Stimulated activated CD8-positive, alpha-beta memory T cell treated with anti-CD3 and anti-CD28 coated beads, Interleukin-4, amount 100 ng/mL, for 24 hours (primary cell): ENCODE measurements around the gene FXYD5.
A peak's percentile ranks its signal among the peaks of the same experiment; 100 is the strongest.
"Not testable (repeated sequence)": the region's sequence is repeated elsewhere in the genome, so short reads cannot be mapped to it uniquely, and the experiment has no call there.

Source experiments
- DNase-seq: peaks from one replicate; pipeline ENCODE4 v3.0.0-alpha.2; 2020; ENCODE audit warnings: low read depth

FXYD5 gene

GRCh38 chr19:35181387-35181786 lies 26.9 kb downstream of the FXYD5 start:
- DNase-seq: no peak

- no peak for DNase-seq
Measured at GRCh38 chr19:35184267-35184666, 29.7 kb downstream of the FXYD5 start.

DNA sequence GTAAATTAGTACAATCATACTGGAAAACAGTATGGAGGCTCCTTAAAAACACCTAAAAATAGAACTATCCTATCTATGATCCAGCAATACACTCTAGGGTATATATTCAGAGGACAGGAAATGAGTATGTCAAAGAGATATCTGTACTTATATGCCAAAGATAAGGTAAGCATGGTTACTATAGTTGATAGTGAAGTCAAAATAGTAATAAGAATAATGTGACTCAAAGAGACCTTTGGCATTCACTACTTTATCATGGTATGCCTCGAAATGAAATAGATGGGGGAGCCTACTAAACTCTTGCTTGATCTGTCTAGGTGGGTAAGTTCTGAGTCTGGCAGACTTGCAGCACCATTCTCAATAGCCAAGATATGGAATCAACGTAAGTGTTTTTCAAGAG lies 30.3 kb downstream of the FXYD5 start:
- no peak for DNase-seq

DNA sequence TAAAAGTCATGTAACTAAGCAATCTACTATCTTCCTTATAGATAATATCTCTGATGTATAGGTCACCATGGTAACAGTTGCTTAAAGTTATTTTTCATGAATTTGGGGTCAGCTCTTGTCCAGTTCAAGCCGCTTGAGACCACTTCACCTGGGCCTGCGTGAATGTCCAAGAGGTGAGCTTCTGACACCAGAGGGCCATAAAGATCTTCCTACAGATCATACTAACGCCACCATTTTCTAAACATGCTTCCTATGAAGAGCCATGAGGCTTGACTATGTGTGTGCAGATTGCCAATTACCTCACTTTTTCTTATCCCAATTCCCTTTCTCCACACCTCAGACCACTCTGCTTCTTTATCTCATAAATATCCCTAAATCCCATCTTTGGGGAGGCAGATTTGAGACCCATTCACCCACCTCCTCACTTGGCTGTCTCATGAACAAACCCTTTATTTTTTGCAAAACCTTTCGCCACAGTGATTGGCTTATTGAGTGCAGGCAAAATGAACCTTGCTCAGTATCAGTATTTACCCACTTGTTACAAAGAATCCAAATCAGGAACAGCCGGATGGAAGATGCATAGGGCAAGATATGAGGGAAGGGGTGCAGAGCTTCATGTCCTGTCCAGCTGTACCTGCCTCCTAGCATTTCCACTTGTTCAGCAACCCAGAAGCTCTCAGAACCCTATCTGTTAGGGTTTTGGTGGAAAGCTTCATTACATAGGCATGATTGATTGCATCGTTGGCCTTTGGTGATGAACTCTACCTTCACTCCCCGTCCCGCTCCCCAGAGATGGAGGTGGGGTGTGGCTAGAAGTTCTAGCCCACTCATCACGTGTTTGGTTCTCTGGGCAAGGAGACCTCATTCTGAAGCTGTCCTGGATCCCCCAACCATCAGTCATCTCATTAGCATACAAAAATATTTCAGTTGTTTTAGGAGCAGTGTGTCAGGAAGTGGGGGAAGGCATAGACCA lies 39.8 kb downstream of the FXYD5 start:
- no peak for DNase-seq

- DNase-seq: no peak
Measured at GRCh38 chr19:35195830-35196229, 41.3 kb downstream of the FXYD5 start.

- DNase-seq: not testable (repeated sequence)
Measured at GRCh38 chr19:35196861-35197260, 42.3 kb downstream of the FXYD5 start.

GRCh38 chr19:35199481-35199880 lies 44.9 kb downstream of the FXYD5 start:
- no peak for DNase-seq

DNA sequence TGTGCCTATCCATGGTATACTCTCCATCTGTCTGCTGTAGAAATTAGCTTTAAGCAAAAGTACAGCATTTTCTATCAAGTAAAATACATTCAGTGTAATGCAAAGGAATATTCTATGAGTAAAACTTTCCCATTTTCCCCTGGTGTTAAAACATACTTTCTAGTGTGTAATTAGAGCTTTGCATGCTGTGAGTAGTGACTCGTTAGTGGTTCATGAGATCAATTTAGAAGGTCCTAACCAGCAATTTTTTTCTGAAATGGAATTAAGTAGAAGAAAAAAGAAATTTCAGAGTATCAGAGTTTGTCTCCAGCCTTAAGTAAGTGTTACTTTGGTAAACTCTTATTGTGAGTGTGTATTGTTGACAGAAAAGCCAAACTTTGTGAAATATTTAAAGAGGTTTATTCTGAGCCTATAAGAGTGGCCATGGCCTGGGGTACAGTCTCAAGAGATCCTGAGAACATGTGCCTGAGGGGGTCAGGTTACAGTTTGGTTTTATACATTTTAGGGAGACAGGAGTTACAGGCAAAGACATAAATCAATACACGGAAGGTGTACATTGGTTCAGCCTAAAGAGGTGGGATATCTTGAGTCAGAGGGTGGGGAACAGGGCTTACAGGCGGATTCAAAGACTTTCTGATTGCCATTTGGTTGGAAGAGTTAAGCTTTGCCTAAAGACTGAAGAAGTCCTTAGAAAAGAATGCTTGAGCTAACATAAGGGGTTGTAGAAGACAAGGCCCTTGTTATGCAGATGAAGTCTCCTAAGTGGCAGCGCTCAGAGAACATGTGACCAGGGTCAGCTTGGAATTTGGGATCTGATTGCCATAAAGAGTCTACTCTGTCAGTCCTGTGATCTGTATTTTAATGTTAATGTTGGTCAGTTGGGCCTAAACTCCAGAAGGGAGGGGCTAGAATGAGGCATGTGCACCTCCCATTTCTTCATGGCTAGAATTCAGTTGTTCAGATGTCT lies 48.5 kb downstream of the FXYD5 start:
- no peak for DNase-seq

DNA sequence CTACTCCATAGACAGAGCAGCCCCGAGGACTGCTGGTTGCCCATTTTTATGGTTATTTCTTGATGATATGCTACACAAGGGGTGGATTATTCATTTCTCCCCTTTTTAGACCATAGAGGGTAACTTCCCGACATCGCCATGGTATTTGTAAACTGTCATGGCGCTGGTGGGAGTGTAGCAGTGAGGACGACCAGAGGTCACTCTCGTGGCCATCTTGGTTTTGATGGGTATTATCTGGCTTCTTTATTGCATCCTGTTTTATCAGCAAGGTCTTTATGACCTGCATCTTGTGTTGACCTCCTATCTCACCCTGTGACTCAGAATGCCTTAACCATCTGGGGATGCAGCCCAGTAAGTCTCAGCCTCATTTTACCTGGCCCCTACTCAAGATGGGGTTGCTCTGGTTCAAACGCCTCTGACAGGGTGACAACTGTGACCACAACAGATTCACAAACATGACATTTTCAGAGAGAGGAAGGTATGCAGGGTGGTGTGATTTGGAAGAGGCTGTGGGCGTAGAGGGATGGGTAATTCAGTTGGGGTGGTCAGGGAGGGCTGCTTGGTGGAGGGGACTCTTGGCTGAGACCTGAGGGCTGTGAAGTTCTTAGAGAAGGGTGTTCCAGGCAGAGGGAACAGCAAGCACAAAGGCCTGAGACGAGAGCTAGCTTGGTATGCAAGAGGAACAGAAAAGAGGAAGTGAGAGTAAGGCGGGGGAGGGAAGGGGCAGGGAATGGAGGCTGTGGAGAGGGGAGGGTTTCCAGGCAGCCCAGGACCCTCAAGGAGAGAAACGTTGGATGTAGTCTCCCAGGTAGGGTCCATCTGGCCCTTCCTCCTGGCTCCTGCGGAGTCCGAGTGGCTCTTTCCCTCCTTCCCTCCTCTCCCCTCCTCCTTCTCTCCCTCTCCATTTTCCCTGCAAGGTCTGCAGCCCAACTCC lies 50.5 kb downstream of the FXYD5 start:
- DNase-seq: no peak

DNA sequence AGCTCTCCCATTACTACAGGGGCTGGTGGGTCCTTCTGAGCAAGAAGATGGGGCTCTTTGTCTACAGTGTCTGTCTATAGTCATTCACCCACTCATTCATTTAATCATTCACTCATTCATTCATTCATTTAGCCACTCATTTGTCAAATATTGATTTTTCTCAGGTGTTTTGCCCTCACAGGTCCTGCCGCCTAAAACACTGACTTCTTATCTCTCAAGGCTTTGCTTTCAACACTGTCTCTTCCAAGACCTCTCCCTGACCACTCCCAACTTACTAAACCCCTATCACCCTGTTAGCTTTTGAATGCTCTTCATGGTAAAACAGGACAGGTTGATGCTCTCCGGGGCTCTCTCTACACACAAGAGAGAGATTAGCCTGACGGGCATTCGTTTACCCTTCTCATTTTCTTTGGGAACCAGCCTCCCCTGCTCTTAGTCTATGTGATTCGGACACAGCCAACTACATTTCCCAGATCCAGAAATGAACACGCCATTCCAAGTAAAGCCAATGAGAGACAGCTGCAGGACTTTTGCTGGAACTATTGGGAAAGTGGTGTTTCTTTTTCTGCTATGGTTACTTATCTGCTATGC lies 51.3 kb downstream of the FXYD5 start:
- DNase-seq: no peak

DNA sequence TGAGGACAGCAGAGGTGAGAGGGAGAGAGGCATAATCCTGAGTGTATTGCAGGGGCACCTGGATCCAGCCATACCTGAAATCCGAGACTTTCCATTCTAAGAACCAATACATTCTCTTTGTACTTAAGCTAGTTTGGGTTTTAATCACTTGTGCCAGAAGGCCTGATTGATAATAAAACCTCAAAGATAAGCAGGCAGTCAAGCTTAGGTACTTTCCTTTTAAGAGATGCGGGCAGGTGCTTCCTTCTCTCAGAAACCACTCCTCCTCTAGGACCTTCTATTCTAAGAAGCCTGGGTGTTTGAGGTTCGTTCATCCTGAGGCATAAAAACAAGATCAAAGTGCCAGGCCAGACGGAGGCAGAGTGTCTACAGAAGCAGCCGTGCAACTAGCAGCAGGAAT lies 51.8 kb downstream of the FXYD5 start:
- DNase-seq: no peak

- no peak for DNase-seq
Measured at GRCh38 chr19:35206855-35207254, 52.3 kb downstream of the FXYD5 start.

- DNase-seq: no peak
Measured at GRCh38 chr19:35207391-35207871, 52.9 kb downstream of the FXYD5 start.

DNA sequence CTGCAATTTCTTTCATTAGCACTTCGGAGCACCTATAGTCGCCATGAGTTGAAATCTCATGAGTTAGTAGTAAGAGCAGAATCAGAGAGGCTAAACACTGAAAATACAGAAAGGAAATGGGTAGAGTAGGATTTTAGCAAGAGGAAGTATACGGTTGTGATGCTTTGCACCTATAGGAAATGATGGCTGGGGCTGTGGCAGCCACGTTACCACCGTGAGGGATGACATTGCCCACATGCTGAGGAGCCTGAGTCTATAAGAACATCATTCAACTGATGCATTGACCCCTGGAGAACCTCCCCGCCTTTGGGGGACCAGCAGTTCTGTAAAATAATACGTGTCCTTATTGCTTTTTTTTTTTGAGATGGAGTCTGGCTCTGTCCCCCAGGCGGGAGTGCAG lies 53.6 kb downstream of the FXYD5 start:
- DNase-seq: no peak

DNA sequence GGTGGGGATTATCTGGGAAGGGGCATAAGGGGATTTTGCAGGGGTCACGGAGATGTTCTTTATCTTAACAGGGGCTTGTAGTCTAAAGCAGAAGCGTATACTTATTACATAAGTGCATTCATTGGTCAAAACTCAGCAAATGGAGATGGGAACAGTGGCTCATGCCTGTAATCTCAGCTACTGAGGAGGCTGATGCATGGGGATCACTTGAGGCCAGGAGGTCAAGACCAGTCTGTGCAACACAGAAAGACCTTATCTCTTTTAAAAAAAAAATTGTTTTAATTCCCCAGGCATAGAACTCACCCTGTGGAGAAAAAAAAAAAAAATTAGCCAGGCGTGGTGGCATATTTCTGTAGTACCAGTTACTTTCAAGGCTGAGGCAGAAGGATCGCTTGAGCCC lies 55.1 kb downstream of the FXYD5 start:
- no peak for DNase-seq

GRCh38 chr19:35211545-35212230 lies 57.2 kb downstream of the FXYD5 start:
- DNase-seq: peak; percentile 41

GRCh38 chr19:35212241-35212640 lies 57.7 kb downstream of the FXYD5 start:
- no peak for DNase-seq

- DNase-seq: peak; percentile 44
Measured at GRCh38 chr19:35213663-35214632, 59.4 kb downstream of the FXYD5 start.

GRCh38 chr19:35214766-35215422 lies 60.4 kb downstream of the FXYD5 start:
- no peak for DNase-seq
